SW480 (cell line): ENCODE results near the gene PIP4K2A.

Source experiments
- DNase-seq: peaks from one replicate; pipeline ENCODE4 v3.0.0-alpha.2; 2016; ENCODE audit warnings: low spot score

The PIP4K2A gene

DNA sequence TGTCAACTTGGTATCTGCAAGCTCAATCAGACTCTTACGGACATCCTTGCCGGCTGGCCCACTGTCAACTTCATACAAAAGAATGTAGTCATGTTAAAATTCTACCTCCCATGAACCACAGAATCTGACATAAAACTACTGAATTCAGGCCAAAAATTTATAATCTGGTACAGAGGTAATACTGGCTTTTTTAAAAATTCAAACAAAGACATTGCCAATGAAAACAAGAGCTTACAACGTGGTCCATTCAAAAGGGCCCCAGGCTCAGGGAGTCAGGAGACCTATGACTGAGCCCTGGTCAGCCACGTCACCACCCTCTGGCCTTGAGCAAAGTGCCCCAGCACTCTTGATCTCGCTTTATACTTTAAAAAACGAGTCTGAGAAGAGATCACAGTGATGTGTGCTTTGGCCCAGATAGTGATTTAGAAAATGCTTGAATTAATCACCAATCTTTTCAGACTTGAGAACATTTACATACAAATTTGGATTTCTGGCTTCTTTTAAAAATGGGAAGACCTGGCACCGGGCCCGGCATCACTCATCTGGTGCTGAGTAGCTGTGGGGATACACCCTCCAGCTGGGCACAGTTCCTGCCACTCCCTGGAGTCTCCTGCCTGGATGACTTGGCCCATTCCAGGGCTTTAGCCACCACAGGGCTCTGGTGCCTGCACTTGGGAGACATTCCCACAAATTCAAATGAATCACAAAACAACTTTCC lies 94.1 kb downstream of the PIP4K2A start:
- DNase-seq, result no peak

DNA sequence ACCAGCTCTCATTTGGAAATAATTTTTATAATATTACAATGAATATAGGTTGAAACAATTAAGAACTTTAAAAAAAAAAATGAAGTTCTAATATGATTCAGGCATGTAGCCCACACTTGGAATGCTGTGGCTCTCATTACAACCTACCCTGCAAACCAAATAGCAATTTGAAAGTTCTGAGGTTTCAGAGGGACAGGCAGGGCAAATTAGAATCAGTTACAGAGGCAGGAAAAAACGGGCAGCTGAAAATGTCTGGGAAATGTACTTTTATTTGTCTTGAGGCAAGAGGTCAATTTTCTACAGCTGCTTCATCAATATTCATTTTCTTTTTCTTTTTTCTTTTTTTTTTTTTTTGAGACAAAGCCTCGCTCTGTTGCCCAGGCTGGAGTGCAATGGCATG lies 95.3 kb downstream of the PIP4K2A start:
- no peak for DNase-seq

DNA sequence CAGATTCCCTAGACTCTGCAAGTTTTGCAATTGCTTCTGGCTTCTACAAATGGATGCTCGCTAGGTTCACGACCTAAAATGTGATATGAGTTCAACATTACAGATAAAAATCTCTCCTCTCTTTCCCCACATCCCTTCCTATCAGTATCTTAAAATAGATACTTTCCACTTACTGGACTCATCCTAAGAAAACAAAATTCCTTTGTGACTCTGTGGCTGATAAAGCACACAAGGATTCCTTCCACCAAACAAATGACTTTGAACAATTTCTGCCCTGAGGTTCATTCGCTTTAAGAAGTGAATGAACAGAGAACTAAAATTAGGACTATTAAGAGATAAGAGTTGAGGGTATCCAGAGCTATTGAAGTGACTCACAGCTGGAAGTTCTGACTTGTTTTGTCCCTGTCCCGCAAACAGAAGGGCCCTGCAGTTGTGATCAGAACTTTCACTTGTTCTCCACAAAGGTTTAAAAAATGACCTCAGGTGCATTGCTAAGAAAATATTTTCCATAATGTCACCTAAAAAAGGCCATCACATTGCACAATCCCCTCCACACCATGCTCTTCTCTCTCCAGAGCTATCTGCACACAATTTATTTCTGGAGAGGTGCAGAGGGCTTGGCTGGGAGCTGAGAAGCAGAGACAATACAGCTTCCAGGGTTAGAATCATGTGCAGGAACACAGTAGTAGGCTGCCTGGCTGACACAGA lies 96.1 kb downstream of the PIP4K2A start:
- DNase-seq, result no peak

DNA sequence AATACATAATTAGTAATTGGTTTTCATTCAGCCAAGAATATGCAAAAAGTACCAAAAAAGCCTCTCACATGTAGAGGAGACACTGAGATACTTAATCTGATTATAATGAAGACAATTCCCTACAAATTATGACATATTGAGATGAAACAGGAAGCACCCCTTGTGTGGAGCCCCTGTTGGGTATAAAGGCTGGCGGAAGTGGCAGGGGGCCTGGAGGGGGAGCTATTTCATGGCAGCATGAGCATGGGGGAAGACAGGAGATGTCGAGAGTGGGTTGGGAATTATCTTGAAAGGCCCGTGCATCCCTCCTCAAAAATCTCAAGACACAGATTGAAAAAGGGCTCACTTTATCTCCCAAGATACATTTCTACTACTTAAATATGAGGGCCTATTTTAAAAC lies 96.9 kb downstream of the PIP4K2A start:
- DNase-seq, result no peak

DNA sequence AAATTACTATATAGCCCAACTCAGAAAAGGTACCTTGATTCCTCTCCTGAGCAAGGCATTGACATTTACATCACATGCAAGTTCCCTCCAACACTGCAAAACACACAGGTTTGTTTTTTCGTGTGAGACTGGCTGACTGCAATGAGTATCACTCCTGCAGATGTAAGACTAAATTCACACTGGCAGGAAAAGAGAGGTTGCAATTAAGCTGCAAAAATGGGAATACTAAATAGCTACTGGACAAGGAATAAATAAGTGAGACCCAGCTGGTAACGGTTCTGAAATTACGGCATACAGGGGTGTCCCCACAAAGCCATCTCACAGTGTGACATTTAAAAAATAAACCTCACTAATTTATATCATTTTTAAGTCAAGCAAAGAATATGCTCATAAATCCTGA lies 97.3 kb downstream of the PIP4K2A start:
- DNase-seq, result no peak

DNA sequence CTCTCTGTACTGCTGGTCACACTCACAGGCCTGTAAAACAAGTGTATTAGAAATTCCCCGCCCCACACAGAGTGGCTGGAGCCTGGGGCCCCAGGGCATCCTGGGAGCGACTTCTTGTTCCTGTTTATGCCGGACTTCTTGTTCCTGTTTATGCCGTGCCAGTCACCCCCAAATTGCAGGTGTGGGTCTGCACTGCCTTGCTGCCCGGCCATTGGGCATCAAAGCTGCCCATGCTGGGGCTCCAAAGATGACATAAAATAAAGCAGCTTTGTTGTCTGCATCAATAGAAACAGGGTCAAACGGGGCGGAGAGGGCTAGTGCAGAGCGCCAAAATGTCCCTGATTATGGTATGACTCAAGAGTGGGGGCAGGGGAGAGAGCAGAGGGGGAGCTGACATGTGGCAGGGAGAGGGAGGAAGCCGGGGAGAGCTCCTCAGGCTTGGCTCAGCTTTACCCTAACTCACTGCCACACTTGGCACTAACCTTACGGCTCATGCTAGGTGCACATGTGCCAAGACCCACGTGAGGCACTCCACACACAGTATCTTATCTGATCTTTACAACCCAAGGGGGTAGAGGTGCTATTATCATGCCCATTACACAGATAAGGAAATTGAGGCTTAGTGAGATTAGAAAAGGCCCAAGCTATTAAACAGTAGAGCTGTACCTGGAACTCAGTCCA lies 98.4 kb downstream of the PIP4K2A start:
- DNase-seq, result peak; percentile 32

DNA sequence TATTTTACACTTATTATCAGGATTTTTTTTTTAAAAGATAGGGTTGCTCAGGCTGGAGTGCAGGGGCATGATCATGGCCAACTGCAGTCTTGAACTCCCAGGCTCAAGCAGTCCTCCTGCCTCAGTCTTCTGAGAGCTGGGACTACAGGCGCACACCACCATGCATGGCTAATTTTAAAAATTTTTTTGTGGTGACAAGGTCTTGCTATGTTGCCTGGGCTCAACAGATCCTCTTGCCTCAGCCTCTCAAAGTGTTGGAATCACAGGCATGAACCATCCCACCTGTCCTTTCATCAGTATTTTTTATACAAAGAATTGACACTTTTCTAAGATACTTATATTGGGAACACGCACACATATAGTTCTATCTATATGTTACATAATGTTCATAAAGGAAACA lies 99.3 kb downstream of the PIP4K2A start:
- DNase-seq, result no peak

DNA sequence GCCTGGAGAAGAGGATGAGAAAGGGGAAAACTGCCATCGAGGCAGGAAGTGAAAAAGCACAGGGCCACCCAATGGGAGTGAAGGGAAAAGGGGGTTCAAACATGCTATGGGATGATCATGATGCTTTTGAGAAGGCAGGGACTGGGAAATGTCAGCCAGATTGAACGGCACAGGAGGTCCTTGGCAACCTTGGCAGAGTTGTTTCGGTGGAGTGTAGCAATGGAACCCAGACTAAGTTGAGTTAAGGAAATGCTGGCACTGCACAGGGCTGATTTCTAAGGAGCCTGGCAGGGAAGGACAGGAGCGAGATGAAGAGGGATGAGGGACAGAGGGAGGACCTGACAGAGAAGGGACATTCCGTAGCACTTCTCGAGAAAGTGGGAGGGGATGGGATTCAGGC lies 101.4 kb downstream of the PIP4K2A start:
- no peak for DNase-seq

DNA sequence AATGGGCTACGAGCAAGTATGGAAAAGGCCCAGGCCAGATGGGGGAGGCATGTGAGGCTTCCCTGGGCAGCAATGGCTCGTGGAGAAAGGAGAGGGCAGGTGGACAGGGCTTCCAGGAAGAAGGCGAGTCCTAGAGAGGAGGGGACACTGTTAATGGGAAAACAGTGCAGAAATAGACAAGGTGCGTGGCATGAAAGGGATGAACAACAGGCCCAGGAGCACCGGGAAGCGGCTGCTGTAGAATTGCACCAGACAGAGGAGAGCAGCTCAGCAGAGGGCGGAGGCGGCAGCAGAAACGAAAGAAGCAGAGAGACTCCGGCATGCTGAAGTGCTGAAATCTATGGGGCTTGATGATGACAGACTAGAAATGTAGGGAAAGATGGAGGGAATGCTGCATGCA lies 102.1 kb downstream of the PIP4K2A start:
- no peak for DNase-seq

DNA sequence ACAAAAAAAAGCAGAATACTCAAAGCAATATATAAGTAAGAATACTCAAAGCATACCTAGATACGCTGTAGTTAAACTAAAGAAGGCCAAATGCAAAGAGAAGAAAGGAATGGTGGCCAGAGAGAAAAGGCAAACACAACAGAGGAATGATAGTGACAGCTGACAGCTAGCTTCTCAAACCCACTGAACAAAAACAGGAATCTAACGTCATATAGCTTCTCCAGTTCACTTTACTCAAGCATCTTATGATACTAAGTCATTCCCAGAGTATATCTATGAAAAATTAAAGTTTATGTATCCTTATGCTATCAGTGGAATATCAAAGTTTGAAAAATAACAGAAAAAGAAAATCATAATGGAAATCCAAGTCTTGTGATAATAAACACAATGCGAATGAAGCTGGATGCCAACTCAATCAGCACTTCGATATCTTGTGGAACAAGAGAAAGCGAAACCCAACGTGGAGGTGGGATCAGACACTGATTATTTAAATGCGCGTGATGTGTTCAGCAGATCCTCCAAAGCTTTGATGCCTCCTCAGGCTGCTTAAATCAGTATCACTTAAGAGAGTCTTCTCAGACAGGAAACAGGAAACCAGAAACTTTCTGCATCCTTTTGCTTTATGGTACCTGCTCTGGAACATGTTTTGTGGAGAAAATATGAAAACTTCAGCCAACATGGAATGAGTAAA lies 102.8 kb downstream of the PIP4K2A start:
- DNase-seq, result no peak

DNA sequence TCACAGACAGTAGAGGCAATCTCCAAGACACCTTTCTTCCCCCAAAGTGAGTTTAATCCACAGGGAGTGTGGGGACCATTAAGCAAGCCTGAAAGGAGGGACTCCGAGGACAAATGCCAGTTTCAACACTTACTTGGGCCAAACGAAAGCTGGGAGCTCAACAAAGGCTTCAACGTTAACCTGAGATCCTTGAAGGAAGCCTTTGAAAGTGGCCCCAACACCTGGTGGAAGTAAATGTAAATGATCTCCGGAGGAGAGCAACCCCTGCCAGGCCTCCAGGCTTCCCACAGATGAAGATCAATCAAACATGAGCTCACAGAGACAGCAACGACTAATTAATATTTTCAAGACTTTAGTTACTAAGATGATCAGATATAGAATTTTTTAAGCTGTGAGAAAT lies 103.8 kb downstream of the PIP4K2A start:
- DNase-seq, result no peak

DNA sequence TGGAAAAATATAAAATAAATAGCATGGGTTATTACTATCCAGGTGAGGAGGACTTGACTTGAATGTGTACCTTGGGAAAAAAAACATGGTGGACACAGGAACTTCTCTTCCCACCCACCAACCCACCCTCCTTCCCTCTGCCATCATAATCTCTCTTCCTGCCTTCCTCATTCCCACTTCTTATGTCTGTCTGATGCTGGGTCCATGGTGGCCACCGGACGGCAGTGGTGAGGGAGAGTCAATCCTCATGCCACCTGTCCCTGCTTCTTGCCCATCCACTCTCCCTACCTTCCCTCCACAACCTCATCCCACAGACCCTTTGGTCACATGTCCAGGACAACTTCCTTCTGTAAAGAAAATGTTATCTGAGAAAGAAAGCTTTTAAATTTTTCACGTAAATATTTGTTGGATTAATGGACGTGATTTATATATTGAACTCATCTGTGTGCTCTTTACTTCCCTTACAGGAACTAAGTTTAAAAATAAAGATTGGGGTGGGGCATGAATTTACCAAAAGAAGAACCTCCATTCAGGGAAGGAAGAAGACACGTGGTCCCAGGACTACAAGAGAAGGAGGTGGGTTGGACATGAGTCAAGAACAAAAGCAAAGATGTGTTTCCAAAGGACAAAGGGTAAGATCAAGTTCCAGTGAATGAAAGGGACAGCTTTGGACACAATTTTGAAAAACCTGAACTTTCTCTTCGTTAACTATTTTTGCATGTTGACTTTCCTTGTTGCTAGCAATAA lies 104.5 kb downstream of the PIP4K2A start:
- no peak for DNase-seq

DNA sequence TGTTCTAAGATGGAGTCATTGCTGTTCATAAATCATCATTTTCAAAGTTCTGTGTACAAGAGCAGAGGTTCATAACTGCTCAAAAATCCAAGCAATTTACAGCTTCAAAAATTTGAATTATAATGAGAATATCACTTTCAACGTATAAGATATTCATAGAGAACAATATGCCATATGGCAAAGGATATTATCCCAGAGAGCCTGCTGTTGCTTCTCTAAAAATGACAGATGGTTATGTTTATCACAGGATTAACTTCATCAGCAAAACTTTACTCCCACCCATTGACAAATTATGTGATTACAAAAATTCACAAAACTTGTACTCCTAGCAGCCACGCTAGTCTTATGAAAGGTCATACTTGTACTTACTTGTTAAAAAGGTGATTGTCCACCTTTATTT lies 105.1 kb downstream of the PIP4K2A start:
- DNase-seq, result no peak

DNA sequence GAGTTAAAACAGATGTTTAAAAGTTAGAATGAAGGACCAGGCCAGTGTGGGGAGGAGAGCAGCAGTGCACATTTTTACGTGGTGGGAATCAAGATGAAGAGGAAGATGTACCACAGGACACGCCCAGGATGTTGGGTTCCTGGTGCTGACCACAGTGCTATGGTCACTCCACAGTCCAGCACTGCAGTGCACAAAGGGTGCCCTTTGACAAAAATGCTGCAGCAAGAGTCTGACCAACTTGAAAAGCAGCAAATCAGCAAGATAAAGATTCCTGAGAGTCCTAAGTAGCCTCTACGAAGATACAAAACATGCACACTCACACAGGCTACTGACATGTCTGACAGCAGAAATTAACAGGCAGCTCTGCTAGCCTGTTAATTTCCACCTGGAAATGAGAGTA lies 107.1 kb downstream of the PIP4K2A start:
- no peak for DNase-seq

DNA sequence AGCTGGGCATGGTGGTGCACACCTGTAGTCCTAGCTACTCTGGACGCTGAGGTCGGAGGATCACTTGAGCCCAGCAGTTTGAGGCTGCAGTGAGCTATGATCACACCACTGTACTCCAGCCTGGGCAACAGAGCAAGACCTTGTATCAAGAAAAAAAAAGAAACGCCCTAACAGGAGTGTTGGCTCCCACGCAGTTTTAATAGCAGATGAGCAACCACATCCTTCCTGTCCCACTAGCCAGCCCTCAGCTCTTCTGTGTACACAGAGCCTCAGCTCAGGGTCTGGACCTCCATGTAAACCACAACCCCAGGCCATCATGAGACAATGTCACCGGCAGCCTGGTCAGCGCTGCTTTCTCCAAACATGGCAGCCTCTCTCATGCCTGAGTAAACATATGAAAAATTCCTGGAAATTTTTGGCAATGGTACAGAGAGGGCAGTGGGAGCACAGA lies 108.2 kb downstream of the PIP4K2A start:
- peak; percentile 27 for DNase-seq

DNA sequence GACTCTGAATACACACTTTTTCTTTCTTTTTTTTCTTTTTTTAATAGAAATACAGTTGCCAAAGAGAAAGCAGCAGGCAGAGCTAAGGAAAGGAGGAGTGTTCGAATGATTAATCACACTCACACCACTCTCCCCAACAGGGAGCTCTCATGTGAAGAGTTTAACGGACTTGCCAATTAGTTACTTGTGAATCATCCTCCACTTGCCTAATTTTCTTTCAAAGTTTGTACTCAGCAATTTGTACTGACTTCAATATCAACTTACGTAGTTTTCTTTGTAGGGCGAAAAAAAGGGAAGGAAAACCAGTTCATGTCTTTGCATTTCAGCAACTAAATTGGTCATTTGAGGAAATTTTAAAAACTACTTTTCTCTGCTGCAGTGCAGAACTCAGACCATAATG lies 109.2 kb downstream of the PIP4K2A start:
- no peak for DNase-seq

DNA sequence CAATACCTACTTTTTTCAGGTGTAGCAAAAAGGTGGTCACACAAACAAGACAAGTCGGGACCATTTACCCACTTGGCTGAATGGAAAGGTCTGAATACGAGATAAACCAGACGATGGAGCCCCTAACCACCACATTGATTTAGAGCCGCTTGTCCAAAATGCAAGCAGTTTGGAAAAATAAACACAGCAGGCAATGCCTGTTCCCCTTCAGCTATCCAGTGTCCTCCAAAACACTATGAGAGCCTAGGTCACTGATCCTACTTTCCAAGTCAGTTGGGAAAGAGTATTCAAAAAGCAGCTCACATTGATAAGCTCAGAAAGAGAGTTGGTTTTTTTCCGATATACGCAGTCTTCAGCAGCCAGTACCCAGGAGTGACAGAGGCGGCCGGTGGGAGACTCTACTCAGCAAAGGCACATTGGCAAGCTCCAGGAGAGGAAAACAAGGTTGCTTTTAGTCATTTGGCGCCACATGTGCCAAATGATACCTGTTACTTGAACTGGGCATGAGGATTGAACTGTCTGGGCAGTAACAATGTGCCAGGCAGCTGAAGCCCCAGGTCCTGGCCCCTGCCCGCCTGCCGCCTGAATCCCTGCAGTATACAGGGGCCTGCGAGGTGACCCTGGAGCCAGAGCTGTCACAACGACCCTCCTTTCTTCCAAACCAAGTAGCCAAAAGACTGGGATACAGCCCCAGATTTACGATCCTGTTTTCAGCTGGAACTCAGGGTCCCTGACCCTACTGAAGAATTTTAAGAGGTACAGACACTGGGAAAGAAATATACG lies 109.8 kb downstream of the PIP4K2A start:
- no peak for DNase-seq

DNA sequence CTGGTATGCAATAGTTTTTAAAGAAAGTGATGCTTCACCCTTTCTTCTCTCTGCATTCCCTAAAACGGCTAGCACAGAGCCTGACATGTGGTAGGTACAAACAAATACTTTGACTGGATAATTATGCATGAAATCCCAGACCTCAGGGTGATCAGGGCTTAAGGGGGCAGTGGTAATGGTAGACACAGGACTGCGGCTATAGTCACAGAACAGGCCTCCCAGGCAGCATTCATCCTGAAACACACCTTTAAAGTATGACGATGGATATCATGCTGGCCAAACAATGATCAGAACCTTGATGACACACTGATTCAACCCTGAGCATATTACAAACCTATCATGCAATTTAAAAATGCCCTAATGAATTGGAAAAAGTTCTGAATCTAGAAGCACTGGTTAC lies 110.8 kb downstream of the PIP4K2A start:
- DNase-seq, result no peak

DNA sequence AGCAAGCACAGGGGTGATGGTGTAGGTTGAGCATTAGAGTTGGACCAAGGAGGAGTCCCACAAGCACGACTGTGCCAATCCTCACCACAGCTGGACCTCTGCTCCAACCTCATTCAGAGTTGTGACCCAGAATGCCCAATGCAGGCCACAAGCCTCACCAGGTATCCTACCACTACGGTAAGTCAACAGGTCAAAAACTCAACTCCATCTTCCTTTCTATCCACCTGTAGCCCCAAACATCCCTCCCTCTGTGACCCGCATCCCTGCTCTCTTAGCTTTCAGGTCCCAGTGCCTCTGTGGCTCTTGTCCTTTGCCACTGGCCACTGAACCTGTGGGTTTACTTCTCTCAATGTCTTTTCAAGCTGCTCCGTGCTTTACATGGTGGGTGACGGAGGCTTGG lies 112.8 kb downstream of the PIP4K2A start:
- no peak for DNase-seq

DNA sequence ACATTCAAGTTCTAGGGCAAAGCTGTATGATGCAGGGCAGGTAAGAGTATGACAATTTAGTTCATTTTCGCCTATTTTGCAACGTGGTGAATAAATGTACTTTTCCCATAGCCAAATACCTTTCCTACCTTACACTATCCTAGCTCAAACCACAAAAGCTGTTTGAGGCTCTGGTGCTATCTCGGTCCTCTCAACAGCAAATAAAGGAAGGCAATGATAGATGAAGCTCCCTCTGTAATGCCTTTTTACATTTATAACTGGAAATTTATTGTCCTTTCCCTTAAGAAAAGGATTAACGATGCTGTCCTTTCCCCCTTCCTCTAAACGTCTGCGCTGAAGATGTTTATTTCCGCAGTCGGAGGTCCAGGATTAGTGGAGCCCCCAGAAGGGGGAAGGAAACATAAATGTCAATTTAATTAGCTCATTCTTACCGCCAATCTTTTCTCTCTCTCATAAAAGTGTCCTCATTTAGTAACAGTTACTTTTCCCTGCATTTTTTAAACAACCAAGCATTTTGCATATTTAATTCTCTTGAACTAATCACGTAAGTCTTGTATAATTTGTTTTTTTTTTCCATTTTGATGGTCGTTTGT lies 114.6 kb downstream of the PIP4K2A start:
- DNase-seq, result no peak
